ENCODE results near the gene ZNF613. TPM values are rescaled to one million over a fixed set of nuclear protein-coding genes. Genes with fewer than 3 reads are reported as not detected.
"Not testable (repeated sequence)": the region's sequence is repeated elsewhere in the genome, so short reads cannot be mapped to it uniquely, and the experiment has no call there.

Gene ZNF613
- total RNA-seq, 1 experiment from 2014 or later, result 4.9 TPM

GRCh38 chr19:51976852-51977251 is 49.6 kb downstream of the ZNF613 start:
- Mint-ChIP-seq H3K9me3 (ENCODE audit: unreplicated experiment) (peaks cover 18% of the 10 kb centered on the region), H3K27ac (ENCODE audit: low read depth, unreplicated experiment) (no peak overlapping the region)
- no peak for TF ChIP-seq CTCF (IDR thresholded peaks at IDR 0.05; ENCODE audit: unreplicated experiment)

GRCh38 chr19:51977346-51977745 is 50.1 kb downstream of the ZNF613 start:
- Mint-ChIP-seq H3K27ac (ENCODE audit: low read depth, unreplicated experiment) (no peak overlapping the region), H3K4me1 (ENCODE audit: insufficient read depth, unreplicated experiment) (peaks cover 5% of the 10 kb centered on the region), H3K36me3 (ENCODE audit: insufficient read depth, unreplicated experiment) (peaks cover 31% of the 10 kb centered on the region), H3K4me3 (ENCODE audit: unreplicated experiment) (no peak overlapping the region), H3K27me3 (ENCODE audit: insufficient read depth, unreplicated experiment) (no peaks in the 10 kb centered on the region), H3K9me3 (ENCODE audit: unreplicated experiment) (peaks cover 14% of the 10 kb centered on the region)
- ChIA-PET CTCF (interaction anchor here (1.2 kb wide), 1 partner anchor 168 kb away, joined by 3 read pairs; no protein-coding TSS in a partner anchor), POLR2A (no interaction called here)
- intact Hi-C loops (cut with micrococcal nuclease), result no loop called here
- no TSS peak for BruUV-seq (replicated peaks)
- no peak for DNase-seq (ENCODE audit: unreplicated experiment)
- TF ChIP-seq CTCF (IDR thresholded peaks at IDR 0.05; ENCODE audit: unreplicated experiment), result no peak

More at GRCh38 chr19:51976852-51977251, 49.6 kb downstream of the ZNF613 start:
- Mint-ChIP-seq H3K4me1 (ENCODE audit: insufficient read depth, unreplicated experiment) (peaks cover 5% of the 10 kb centered on the region), H3K27me3 (ENCODE audit: insufficient read depth, unreplicated experiment) (no peaks in the 10 kb centered on the region), H3K36me3 (ENCODE audit: insufficient read depth, unreplicated experiment) (peaks cover 36% of the 10 kb centered on the region), H3K4me3 (ENCODE audit: unreplicated experiment) (no peak overlapping the region)
- POLR2A ChIA-PET, result no interaction called here
- no TSS peak for BruUV-seq (replicated peaks)
- CTCF ChIA-PET, result interaction anchor here (1.2 kb wide), 1 partner anchor 168 kb away, joined by 3 read pairs; no protein-coding TSS in a partner anchor
- intact Hi-C loops (cut with micrococcal nuclease), result no loop called here
- DNase-seq (ENCODE audit: unreplicated experiment), result no peak

- H3K4me3 Mint-ChIP-seq (ENCODE audit: unreplicated experiment), result no peak overlapping the region
- peaks cover 20% of the 10 kb centered on the region for H3K9me3 Mint-ChIP-seq (ENCODE audit: unreplicated experiment)
- no peak for TF ChIP-seq CTCF (IDR thresholded peaks at IDR 0.05; ENCODE audit: unreplicated experiment)
- BruUV-seq (replicated peaks), result no TSS peak
- intact Hi-C loops (cut with micrococcal nuclease), result no loop called here
- H3K27ac Mint-ChIP-seq (ENCODE audit: low read depth, unreplicated experiment), result no peak overlapping the region
- DNase-seq (ENCODE audit: unreplicated experiment), result no peak
- peaks cover 15% of the 10 kb centered on the region for H3K36me3 Mint-ChIP-seq (ENCODE audit: insufficient read depth, unreplicated experiment)
- peaks cover 5% of the 10 kb centered on the region for H3K4me1 Mint-ChIP-seq (ENCODE audit: insufficient read depth, unreplicated experiment)
- ChIA-PET POLR2A (interaction anchor here (1.4 to 2.2 kb wide), 2 partner anchors 50 to 52 kb away, joined by 4 to 7 read pairs; no protein-coding TSS in a partner anchor), CTCF (no interaction called here)
- no peaks in the 10 kb centered on the region for H3K27me3 Mint-ChIP-seq (ENCODE audit: insufficient read depth, unreplicated experiment)
These were observed 51.6 kb downstream of the ZNF613 start for GRCh38 chr19:51978882-51979281.

- H3K4me3 Mint-ChIP-seq (ENCODE audit: unreplicated experiment), result no peak overlapping the region
- no peak for TF ChIP-seq CTCF (IDR thresholded peaks at IDR 0.05; ENCODE audit: unreplicated experiment)
- DNase-seq (ENCODE audit: unreplicated experiment), result peak; percentile 50
- no TSS peak for BruUV-seq (replicated peaks)
- peaks cover 5% of the 10 kb centered on the region for H3K4me1 Mint-ChIP-seq (ENCODE audit: insufficient read depth, unreplicated experiment)
- ChIA-PET CTCF (interaction anchor here (0.9 kb wide), 1 partner anchor 168 kb away, joined by 3 read pairs; no protein-coding TSS in a partner anchor), POLR2A (interaction anchor here (0.6 to 2.2 kb wide), 7 partner anchors 10 to 755 kb away, joined by 3 to 7 read pairs (median 3); partner anchors contain the start of gene ZNF432)
- no peaks in the 10 kb centered on the region for H3K27me3 Mint-ChIP-seq (ENCODE audit: insufficient read depth, unreplicated experiment)
- H3K36me3 Mint-ChIP-seq (ENCODE audit: insufficient read depth, unreplicated experiment), result peaks cover 6% of the 10 kb centered on the region
- no peak overlapping the region for H3K27ac Mint-ChIP-seq (ENCODE audit: low read depth, unreplicated experiment)
- peaks cover 20% of the 10 kb centered on the region for H3K9me3 Mint-ChIP-seq (ENCODE audit: unreplicated experiment)
- intact Hi-C loops (cut with micrococcal nuclease), result no loop called here
These were observed 53.0 kb downstream of the ZNF613 start for GRCh38 chr19:51980116-51980736.

GRCh38 chr19:51980926-51981325 is 53.7 kb downstream of the ZNF613 start:
- H3K27ac Mint-ChIP-seq (ENCODE audit: low read depth, unreplicated experiment); DNase-seq (ENCODE audit: unreplicated experiment); BruUV-seq (replicated peaks); H3K4me3 Mint-ChIP-seq (ENCODE audit: unreplicated experiment); intact Hi-C loops (cut with micrococcal nuclease); H3K27me3 Mint-ChIP-seq (ENCODE audit: insufficient read depth, unreplicated experiment); H3K4me1 Mint-ChIP-seq (ENCODE audit: insufficient read depth, unreplicated experiment); CTCF ChIA-PET; H3K36me3 Mint-ChIP-seq (ENCODE audit: insufficient read depth, unreplicated experiment): not testable (repeated sequence)
- POLR2A ChIA-PET, result interaction anchor here (0.7 to 2.2 kb wide), 4 partner anchors 48 to 755 kb away, joined by 3 to 7 read pairs (median 4); partner anchors contain the start of gene ZNF432
- H3K9me3 Mint-ChIP-seq (ENCODE audit: unreplicated experiment), result peaks cover 19% of the 10 kb centered on the region
